Central memory CD4-positive, alpha-beta T cell (primary cell): Measurements from ENCODE around the gene SIRT5.

Source experiments
- DNase-seq: peaks from one replicate; pipeline ENCODE4 v3.0.0; 2022

SIRT5 gene

DNA sequence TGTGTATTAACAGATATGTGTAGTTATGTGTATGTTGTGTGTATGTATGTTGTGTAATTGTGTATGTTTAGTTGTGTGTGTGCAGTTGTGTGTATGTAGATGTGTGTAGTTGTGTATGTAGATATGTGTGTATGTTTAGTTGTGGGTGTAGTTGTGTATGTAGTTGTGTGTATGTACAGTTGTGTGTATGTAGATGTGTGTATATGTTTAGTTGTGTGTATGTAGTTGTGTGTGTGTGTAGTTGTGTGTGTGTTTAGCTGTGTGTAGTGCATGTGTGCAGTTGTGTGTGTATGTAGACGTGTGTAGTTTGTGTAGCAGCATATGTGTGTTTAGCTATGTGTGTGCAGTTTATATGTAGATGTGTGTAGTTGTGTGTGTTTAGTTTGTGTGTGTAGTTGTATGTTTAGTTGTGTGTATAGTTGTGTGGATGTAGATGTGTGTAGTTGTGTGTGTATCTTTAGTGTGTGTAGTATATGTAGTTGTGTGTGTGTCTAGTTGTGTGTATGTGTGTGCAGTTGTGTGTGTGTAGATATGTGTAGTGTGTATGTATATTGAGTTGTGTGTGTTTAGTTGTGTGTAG is 16.3 kb downstream of the SIRT5 start:
- no peak for DNase-seq

DNA sequence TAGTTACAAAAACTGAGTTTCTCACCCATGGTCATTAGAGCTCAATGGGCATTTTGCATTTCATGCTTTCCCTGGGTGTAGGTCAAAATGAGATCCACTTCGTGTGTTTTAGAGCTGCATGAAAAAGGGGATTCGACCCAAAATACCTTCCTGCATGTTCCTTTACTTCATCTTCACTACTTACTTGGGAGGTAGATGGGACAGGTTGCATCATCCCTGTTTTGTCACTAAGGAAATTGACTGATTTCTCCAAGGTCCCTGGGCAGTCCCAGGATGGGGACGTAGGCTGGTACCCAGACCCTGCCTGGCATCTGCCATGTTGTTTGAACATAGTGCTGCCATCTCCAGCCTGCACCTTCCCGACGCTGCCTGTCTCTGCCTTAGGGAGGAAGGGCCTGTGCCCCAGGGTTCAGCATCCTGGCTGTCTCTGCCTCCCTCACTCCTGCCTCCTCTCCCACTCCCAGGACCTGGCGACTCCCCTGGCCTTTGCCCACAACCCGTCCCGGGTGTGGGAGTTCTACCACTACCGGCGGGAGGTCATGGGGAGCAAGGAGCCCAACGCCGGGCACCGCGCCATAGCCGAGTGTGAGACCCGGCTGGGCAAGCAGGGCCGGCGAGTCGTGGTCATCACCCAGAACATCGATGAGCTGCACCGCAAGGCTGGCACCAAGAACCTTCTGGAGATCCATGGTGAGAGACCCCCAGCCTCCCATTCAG is 17.0 kb downstream of the SIRT5 start:
- no peak for DNase-seq

DNA sequence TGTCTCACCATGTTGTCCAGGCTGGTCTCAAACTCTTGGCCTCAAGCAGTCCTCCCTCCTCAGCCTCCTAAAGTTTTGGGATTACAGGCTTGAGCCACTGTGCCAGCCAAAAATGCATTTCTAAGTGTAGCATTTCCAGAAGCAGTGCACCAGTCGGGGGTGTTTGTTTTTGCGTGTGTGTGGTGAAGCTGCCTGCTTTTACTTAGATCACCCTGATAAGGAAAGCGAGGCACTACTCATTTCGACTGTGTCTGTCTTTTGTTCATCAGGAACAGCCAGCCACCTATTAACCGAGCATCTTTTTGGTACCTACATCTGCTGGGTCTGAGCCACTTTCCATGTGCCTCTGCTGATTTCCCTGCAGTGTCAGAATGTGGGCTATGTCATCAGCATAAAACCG is 18.7 kb downstream of the SIRT5 start:
- no peak for DNase-seq

DNA sequence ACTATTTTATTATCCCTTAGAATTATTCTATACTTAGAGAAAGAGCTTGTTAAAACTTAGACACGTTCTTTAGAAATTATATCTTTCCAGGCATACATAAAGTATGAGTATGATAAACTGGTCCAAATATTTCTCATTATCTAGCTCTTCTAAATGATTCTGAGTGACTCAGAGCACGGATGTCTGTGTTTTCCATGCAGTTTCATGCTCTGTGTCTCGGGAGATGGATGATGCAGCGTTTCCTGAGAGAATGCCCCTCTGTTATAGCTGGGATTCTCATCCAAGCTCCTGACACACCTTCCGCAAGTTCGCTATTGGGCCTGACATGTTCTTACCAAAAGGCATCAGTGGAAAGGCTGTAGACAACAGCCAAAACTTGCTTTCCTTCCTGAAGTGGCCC is 19.3 kb downstream of the SIRT5 start:
- DNase-seq, result no peak

DNA sequence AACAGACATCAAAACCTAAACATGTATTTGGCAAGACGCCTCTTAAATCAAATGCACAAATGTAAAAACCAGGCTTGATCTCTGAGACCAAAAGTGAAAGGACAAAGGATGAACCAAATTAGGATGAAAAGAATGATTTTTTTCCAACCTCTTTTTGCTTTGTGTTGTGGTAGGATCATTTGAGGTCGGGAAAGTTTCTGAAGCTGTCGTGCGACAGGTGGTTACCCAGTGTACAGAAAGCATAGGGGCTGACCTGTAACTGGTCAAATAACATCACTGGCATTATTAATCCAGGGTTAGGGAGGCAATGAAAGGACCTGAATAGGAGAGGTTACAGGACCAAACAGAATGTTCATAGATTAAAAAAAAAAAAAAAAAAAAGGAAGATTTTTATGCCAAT is 22.7 kb downstream of the SIRT5 start:
- no peak for DNase-seq

DNA sequence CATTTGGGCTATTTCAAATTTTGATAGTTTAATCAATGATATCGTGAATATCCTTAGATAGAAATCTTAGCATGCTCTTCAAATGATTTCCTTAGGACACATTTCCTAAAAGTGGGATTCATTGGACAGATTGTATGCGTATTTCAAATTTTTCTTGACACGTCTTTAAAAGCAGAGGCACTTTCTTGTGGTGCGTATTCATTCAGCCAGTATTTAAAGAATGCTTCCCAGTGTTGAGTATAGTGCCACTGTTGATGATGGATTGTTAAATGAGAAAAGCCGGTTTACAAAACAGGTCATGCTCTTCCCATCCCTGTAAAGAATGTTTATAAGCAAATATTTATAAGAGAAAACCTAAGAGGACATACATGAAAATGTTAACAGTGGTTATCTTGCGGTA is 25.6 kb downstream of the SIRT5 start:
- DNase-seq, result no peak

DNA sequence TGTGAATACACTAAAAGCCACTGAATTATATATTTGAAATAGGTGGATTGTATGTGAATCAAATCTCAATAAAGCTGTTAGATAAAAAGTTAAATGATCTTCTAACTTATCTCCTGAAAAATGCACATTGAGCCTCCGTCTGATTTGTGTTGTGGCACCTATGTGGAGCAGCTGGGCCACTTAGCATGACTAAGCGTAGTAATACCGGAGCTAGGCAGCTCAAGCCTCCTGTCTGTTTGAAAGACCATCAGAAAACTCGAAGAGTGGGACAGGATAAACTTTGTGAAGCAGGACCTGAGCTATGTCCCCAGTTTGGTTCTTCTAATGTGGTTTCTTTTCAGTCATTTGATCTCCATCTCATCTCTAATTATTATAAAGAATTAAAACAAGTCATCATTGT is 29.7 kb downstream of the SIRT5 start:
- no peak for DNase-seq

DNA sequence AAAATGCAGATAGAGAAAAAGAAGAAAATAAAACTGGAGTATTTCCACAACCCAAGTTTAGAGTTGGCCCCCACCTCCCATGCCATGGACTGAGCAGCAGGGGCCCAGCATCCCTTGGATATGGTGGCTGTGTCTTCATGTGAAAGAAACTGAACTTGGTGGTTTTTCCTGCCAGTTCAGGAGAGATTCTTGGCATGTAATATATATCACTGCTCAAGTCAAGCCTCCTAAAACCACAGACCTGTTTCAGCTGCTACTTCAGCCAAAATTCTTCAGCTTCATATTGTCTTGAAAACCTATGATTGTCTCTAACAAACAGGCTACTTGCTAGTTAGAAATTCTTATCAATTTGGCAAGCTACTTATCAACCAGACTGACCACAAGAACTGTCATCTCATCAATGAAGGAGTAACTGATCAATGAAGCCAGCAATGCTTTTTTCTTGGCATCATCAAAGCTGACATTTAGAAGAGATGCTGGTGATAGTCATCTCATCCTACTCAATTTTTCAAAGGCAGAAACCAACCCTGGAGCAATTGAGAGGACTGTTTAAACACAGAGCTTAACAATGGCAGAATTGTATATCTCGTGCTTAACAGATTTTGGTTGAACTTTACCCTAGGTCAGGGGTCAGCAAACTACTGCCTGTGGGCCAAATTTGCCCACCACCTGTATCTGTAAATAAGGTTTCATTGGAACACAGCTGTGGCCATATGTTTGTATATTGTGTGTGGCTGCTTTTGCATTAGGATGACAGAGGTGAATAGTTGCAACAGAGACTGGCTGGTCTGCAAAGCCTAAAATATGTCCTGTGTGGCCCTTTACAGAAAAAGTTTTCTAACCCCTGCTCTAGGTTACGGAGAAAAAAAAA is 30.4 kb downstream of the SIRT5 start:
- no peak for DNase-seq

DNA sequence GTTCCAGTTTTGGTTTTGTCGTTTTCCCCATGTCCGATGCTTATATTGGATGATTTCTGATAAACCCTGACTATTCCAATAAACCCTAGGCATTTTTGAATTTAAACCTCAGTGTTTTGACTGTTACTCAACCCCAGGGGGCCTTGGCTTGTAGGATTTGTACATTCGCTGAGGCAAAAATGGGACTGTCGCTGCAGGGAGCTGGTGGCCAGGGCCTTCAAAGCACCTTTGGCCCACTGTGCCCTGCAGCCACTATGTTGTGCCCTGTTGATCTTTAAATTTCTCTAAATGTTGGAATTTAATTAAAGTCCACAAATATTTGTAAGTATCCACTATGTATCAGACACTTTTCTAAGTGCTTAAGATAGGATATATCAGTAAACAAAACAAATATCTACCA is 31.2 kb downstream of the SIRT5 start:
- no peak for DNase-seq

DNA sequence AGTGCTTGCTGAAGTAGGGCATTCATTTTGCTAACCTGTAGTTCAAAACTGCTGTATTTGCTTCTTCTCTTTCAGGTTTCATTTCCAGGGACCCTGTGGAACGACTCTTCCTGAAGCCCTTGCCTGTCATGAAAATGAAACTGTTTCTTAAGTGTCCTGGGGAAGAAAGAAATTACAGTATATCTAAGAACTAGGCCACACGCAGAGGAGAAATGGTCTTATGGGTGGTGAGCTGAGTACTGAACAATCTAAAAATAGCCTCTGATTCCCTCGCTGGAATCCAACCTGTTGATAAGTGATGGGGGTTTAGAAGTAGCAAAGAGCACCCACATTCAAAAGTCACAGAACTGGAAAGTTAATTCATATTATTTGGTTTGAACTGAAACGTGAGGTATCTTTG is 37.3 kb downstream of the SIRT5 start:
- DNase-seq, result no peak

DNA sequence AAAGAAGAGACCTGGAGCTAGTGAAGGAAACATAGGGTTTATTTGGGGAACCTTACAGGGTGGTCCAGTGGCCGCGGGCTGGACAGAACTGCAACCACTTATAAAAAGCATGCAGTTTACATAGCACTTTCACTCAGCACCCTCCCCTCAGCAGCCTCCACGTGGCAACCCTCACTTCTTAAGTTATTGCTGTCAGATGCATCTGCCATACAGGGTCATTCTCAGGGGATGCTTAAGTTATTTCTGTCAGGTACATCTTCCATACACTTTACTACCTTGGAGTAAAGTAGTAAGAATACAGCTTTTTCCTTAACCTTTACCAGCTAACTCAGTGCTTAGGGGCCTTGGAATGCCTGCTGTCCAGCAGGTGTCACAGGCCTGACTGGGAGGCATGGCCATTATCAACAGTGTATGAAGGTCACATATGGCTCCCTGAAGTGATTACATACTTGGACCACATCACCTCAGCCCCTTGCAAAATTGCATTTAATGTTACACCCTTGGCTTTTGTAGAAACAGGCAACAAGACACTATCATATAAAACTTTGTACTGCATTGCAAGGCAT is 38.7 kb downstream of the SIRT5 start:
- no peak for DNase-seq

DNA sequence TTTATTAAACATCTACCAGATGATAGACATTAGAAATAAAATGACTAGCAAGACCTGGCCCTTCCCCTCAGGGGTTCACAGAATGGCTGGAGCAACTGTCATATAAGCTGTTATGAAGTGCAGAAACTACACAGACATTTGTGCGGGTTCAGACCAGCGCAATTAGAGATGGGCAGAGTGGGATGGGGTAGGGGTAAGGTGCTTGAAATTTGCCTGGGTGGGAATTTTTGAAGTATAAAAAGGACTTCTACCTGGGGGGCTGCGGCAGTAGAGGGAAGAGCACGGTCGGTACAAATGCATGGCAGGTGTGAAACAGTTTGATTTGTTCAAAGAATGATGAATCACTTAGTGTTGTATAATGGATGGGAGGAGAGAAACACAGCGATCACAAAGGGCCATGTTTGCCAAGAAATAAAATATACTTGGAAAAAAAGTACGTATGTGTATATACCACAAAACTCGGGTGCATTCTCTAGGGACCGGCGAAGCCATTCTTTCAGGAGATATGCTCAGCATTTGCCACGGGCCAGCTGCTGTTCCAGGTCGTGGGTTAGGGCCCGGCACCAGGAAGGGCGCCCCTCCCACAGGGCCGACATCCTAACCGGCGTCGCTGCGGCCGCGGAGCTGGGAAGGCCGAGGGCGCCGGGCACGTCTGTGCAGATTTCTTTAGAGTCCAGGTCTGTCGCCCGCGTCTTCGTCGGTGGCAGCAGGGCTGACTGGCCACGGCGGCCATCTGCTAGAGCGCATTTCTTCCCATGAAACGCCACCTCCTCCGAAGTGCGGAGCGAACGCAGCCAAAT is 39.9 kb downstream of the SIRT5 start:
- DNase-seq, result no peak

DNA sequence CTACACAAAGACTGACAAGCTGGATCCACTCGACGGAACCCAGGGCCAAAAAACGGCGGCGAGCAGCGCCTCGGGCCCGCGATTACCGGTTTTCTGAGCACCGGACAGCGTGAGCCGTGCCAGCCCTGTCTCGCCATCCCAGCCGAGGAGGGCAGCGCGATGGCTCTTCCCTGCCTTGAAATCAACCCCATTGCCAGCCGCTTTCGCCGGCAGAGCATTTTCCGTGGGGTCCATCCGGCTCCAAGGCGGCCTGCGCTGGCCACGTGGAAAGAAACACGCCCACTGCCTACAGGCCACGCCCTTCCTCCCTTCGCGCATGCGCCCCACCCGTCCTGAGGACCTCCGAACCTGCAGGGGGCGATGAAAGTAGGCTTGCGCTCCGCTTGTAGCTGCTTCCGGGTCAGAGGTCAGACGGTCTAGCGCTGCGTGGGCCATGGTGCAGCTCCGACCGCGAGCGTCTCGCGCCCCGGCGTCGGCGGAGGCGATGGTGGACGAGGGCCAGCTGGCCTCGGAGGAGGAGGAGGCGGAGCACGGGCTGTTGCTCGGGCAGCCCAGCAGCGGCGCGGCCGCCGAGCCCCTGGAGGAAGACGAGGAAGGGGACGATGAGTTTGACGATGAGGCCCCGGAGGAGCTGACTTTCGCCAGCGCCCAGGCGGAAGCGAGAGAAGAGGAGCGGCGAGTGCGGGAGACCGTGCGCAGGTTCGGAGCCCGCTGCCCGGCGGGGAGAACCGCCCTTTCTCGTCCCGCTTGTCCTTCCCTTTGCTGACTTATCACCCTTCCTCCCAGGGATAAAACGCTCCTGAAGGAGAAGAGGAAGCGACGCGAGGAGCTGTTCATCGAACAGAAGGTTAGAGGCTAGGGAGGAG is 40.8 kb downstream of the SIRT5 start, which contains the start of gene NOL7:
Gene NOL7, plus strand, starts transcription at position 410 of the 866 bp plus-strand sequence. Its CDS starts 24 bp downstream, at position 434.
- DNase-seq, result peak; percentile 97

DNA sequence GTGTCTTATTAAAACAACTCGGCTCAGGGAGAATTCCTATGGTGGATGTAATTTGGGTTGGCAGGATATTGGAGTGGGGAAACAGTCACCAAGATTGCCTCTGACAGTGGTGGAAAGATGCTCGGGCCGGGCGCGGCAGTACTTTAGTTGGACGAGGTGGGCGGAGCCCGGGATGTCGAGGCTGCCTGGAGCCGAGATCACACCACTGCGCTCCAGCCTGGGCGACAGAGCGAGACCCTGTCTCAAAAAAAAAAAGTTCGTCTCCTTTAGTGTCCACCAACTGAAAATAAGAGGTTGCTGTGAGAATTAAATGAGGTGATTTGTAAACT is 41.4 kb downstream of the SIRT5 start:
- peak; percentile 30 for DNase-seq

DNA sequence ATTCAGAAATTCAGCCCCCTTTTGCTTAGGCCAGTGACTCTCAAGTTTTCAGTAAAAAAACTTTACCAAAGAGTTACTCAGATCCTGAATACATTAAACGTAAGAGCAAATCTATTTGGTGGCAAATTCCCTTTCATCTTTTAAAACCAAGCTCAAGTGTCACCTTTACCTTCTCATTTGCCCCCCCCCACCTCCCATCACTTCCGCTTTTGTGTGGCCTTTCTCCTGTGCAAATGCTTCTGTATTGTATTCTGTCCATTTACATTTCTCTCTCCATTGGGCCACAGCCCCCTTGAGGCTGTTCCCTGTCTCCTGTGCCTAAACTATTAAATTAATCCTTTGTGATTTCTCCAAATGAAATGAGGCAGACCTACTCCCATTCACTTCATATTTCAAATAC is 42.7 kb downstream of the SIRT5 start:
- no peak for DNase-seq

DNA sequence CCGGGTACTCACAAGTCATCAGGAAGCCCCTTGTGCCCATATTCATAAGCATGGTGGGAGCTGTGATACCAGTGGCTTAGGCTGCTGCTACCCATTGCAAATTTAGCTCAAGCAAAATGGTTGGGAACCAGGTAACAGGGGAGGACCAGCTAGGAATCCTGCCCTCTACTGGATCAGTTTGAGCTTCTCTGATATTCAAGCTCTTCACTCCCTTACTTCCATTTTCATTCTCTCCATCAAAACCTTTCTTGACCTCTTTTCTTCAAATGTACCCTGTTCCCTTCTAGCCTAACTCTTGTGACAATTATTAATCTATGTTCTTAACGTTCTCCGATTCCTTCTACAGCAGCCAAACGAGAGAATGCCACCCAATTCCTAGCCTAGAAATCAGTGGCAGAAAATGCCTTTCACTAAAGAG is 50.5 kb downstream of the SIRT5 start:
- peak; percentile 40 for DNase-seq

DNA sequence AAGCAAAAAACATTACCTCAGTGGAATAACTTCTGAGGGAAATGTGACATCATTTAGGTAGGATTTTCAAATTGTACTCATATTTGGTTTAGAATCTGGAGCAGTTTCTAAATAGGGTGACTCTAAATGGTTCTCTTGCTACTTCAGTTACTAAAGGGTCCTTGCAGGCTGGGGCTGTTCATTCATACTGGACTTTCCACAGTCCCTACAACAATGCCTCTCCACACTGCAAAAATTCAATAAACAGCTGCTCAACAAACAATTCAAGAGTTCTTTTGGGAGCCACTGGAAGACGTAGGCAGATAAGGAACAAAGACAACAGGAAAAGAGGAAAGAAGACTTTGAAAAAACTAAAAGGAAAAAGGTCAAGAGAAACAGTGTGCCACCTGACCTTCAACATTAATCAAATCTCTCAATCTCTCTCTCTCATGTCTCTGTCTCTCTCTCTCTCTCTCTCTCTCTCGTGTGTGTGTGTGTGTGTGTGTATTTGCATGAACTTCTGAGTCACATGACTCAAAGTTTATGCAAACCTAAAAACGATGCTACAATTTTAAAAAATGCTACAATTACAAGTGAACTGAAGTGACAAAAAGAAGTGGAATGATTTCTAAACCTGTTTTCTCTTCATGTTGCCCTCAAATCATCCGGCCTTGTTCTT is 55.2 kb downstream of the SIRT5 start:
- DNase-seq, result no peak

DNA sequence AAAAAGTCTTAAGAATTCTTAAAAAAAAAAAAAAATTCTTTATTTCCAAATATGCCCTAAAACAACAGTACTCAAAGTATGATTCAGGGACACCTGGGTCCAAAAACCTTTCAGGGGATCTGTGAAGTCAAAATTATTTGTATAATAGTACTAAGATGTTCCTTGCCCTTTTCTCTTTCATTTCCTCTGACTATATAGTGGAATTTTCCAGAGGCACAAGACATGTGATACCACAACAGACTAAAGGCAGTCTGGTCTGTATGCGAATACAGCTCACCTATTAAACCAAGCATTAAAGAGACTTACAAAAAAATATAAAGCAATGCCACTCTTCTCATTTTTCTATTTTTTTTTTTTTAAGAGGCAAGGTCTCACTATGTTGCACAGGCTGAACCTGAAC is 56.1 kb downstream of the SIRT5 start:
- DNase-seq, result no peak

DNA sequence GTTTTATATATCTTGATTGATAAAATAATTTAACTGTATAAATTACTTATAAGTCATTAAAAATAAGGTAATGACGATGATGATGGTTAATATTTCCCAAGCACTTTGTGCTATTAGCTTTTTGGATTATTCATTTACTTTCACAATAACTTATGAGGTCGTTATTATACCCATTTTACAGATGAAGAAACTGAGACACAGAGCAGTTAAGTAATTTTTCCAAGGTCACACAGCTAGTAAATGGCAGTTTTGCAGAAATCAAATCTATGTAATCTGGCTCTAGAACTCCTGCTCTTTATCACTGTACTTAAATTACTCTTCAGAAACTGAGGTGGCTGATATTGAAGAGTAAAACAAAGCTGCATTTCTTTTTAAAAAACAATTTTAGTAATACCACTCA is 58.9 kb downstream of the SIRT5 start:
- DNase-seq, result no peak

DNA sequence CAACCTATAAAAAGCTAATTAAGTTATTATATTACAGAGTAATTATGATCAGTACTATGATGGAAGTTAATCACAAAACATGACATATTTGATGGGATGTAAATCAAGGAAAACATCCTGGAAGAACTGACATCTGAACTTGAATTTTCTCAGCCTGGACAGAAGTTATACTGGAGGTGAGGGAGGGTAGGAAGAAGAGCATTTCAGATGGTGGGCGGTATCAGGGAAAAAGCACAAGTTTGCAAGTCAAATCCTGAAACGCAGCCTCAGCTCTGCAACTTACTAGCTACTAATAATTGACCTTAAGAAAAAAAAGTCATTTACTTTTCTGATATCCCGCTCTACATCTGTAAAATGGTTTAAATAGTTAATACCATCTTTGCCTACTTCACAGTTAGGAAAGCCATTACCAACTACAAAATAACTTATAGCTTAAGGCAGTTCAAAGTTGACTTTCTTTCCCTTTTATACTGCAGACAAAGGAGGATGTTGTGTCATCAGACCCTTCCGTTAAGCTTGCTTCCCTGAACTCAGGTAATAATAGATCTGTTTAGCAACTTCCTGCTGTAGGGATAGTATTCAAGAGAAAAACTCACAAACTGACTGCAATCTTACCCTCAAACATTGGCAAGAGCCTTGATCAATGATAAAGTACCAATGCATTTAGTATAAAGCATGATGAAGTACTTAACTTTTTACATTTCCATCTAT is 61.7 kb downstream of the SIRT5 start:
- DNase-seq, result no peak

DNA sequence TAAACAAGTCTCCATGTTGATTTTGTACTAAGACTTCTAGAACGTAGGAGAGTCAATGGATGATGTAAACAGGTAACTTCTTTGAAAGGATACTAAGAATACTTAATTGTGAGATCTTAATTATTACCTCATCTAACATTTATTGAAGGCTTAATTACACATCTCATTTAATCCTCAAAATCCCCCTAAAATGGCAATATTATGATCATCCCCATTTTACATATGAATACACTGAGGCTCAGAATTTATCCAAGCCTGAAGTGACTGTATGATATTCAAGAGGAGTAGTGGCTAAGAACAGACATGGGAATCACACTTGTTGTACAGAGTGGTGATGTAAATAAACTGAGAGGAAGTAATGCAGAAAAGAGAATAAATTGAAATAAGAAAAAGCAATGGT is 63.6 kb downstream of the SIRT5 start:
- DNase-seq, result no peak
